Epithelial cell of proximal tubule (primary cell): Measurements from ENCODE around the gene PLCB1. TPM values are rescaled to one million over a fixed set of nuclear protein-coding genes. Genes with fewer than 3 reads are reported as not detected.

ENCODE experiments used
- DNase-seq: peaks from one replicate; pipeline ENCODE4 v3.0.0-alpha.2; 2011; ENCODE audit warnings: low read depth
- H3K4me3 ChIP-seq: 2 replicates; pipeline ENCODE4 v1.5.1; 2011; ENCODE audit warnings: low read depth, mild to moderate bottlenecking, low read length
- CTCF ChIP-seq: conservative IDR thresholded peaks from 2 replicates; pipeline ENCODE4 v1.5.1; 2012; ENCODE audit warnings: low read depth, mild to moderate bottlenecking, low read length
- total RNA-seq: library from RNA; depleted of rRNA; stranded (reverse); fragments of >200 nt; gene quantifications from 2 replicates; pipeline ENCODE4 v1.2.3, GENCODE V29; 2015

Gene PLCB1
- total RNA-seq, 1 donor from 2014 or later, result 2.2 TPM

GRCh38 chr20:8865636-8866035 lies 733.6 kb downstream of the PLCB1 start:
- no peak for TF ChIP-seq CTCF
- DNase-seq, result no peak
- H3K4me3 ChIP-seq, result no peak overlapping the region

DNA sequence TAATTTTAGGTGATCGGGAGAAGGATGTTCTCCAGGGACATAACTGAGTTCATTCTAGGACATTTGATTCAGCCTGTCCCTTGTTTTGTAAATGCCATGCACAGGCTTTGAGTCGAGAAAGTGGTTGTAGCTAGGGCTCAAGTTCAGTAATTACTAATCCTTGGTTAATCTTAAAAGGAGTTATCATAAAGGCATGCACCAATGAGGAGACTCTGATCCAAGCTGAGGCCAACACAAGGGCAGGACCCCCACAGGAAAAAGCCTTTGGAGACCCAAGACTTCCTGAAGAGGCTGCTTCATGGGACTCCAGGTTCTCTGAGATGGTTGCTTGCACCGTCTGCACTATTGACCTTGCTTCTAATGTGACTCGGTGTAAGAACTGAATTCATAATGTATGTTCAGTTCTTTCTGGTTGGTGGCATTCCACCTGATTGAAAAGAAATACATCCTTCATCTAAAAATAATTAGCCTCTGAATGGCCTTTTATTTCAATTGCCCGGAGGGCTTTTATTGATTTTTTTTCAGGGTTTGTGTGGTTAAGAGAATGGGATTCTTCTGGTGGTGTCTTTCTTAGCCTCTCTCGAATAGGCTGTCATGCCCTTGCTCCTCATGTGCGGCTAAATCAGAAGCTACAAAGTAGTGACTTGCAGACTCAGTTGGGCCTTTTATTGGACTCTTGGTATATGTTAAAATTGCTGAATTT lies 735.1 kb downstream of the PLCB1 start:
- no peak for DNase-seq

DNA sequence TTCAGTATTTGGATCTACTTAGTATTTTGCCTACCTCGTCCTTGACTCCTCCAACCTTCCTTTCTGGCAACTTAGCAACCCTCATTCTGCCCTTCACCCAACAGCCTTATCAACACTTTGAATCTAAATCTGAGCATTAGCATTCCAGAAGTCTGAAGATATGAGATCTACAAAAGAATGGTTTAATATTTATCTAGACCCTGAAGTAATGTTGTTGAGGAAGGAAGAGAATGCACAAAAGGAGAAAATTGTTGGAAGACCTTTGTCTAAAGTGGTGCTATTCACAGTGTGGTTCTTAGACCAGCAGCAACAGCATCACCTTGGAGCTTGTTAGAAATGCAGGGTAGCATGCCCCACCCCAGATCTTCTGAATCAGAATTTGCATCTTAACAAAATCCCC lies 738.6 kb downstream of the PLCB1 start:
- H3K4me3 ChIP-seq, result no peak overlapping the region
- DNase-seq, result no peak
- no peak for TF ChIP-seq CTCF

More for the DNA sequence above, 735.1 kb downstream of the PLCB1 start:
- H3K4me3 ChIP-seq, result no peak overlapping the region
- TF ChIP-seq CTCF, result no peak

- no peak for DNase-seq
- H3K4me3 ChIP-seq, result no peak overlapping the region
- no peak for TF ChIP-seq CTCF
Observed at GRCh38 chr20:8874437-8874836, 742.4 kb downstream of the PLCB1 start.

DNA sequence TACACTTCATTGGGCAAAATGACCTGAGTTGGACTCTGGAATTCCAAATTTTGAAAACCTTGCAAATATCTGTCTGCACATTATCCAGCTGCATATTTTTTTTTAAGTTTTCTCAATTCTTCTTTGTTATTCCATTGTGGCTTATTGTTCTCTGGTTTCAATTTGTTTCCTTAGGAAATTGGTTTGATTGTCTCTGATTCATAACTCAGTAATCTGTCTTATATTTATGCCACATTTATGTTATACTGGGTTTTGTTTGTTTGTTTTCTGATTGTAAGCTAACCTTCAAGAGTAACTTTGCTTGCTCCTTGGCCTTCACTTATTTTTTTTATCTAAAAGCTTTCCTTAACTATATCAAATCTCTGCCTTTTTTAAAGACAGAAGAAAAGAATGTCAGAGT lies 743.5 kb downstream of the PLCB1 start:
- H3K4me3 ChIP-seq, result no peak overlapping the region
- DNase-seq, result no peak
- TF ChIP-seq CTCF, result no peak

GRCh38 chr20:8876366-8876765 lies 744.3 kb downstream of the PLCB1 start:
- no peak for TF ChIP-seq CTCF
- no peak for DNase-seq
- no peak overlapping the region for H3K4me3 ChIP-seq

DNA sequence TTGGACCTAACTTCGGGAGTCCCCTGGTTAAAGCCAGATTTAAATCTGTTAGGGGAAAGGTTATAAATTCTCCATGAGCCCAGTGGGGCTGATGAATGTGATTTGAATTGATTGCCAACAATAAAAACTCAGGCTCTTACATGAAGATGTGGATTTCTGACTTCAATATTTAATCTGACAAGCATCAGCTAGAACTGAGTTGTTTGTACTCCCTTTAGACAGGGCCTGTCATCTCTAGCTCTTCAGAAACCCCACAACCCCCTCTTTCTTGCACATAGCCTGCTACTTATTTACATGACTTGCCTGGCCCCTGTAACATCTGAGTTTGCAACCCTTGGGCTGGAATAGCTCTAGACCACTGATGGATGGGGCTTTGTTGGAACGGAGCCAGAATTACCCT lies 745.2 kb downstream of the PLCB1 start:
- no peak for TF ChIP-seq CTCF
- DNase-seq, result no peak
- no peak overlapping the region for H3K4me3 ChIP-seq
